ENCODE measurements around the gene PIEZO2.

Gene PIEZO2

GRCh38 chr18:11162462-11162861 is 13.1 kb upstream of the PIEZO2 start:
- H3K27me3 ChIP-seq (ENCODE audit: insufficient read depth, insufficient read length), result no peaks in the 10 kb centered on the region
- no peak for TF ChIP-seq SUZ12 (IDR thresholded peaks at IDR 0.05; ENCODE audit: extremely low read depth, insufficient read depth, insufficient read length)
- no peak for TF ChIP-seq YY1 (IDR thresholded peaks at IDR 0.05; ENCODE audit: insufficient read depth, insufficient read length)
- no peak for TF ChIP-seq ZNF274 (IDR thresholded peaks at IDR 0.05; ENCODE audit: low read depth, low read length)
- H3K9me3 ChIP-seq (ENCODE audit: insufficient read depth, low read length), result no peaks in the 10 kb centered on the region
- DNase-seq (ENCODE audit: low read depth, low spot score), result no peak
- no peaks in the 10 kb centered on the region for H3K36me3 ChIP-seq (ENCODE audit: insufficient read depth, insufficient read length, low read length)
- no peaks in the 10 kb centered on the region for H3K4me1 ChIP-seq (ENCODE audit: insufficient read depth, insufficient read length)
- H3K4me3 ChIP-seq (ENCODE audit: insufficient read length, low read depth), result no peak overlapping the region
- H3K9ac ChIP-seq (ENCODE audit: insufficient read length, low read depth), result no peak overlapping the region

GRCh38 chr18:11160313-11160712 is 10.9 kb upstream of the PIEZO2 start:
- Histone ChIP-seq H3K4me3 (ENCODE audit: insufficient read length, low read depth) (no peak overlapping the region), H3K27me3 (ENCODE audit: insufficient read depth, insufficient read length) (no peaks in the 10 kb centered on the region), H3K36me3 (ENCODE audit: insufficient read depth, insufficient read length, low read length) (no peaks in the 10 kb centered on the region), H3K9me3 (ENCODE audit: insufficient read depth, low read length) (no peaks in the 10 kb centered on the region), H3K4me1 (ENCODE audit: insufficient read depth, insufficient read length) (no peaks in the 10 kb centered on the region), H3K9ac (ENCODE audit: insufficient read length, low read depth) (no peak overlapping the region)
- TF ChIP-seq ZNF274 (IDR thresholded peaks at IDR 0.05; ENCODE audit: low read depth, low read length) (no peak), SUZ12 (IDR thresholded peaks at IDR 0.05; ENCODE audit: extremely low read depth, insufficient read depth, insufficient read length) (no peak), YY1 (IDR thresholded peaks at IDR 0.05; ENCODE audit: insufficient read depth, insufficient read length) (no peak)
- no peak for DNase-seq (ENCODE audit: low read depth, low spot score)

GRCh38 chr18:11159844-11160243 is 10.5 kb upstream of the PIEZO2 start:
- H3K4me1 ChIP-seq (ENCODE audit: insufficient read depth, insufficient read length), result no peaks in the 10 kb centered on the region
- TF ChIP-seq SUZ12 (IDR thresholded peaks at IDR 0.05; ENCODE audit: extremely low read depth, insufficient read depth, insufficient read length) (no peak), ZNF274 (IDR thresholded peaks at IDR 0.05; ENCODE audit: low read depth, low read length) (no peak), YY1 (IDR thresholded peaks at IDR 0.05; ENCODE audit: insufficient read depth, insufficient read length) (no peak)
- H3K27me3 ChIP-seq (ENCODE audit: insufficient read depth, insufficient read length), result no peaks in the 10 kb centered on the region
- no peaks in the 10 kb centered on the region for H3K36me3 ChIP-seq (ENCODE audit: insufficient read depth, insufficient read length, low read length)
- no peak for DNase-seq (ENCODE audit: low read depth, low spot score)
- no peaks in the 10 kb centered on the region for H3K9me3 ChIP-seq (ENCODE audit: insufficient read depth, low read length)
- no peak overlapping the region for H3K4me3 ChIP-seq (ENCODE audit: insufficient read length, low read depth)
- H3K9ac ChIP-seq (ENCODE audit: insufficient read length, low read depth), result no peak overlapping the region

- H3K36me3 ChIP-seq (ENCODE audit: insufficient read depth, insufficient read length, low read length), result no peaks in the 10 kb centered on the region
- H3K27me3 ChIP-seq (ENCODE audit: insufficient read depth, insufficient read length), result no peaks in the 10 kb centered on the region
- no peak for DNase-seq (ENCODE audit: low read depth, low spot score)
- H3K9ac ChIP-seq (ENCODE audit: insufficient read length, low read depth), result no peak overlapping the region
- H3K9me3 ChIP-seq (ENCODE audit: insufficient read depth, low read length), result no peaks in the 10 kb centered on the region
- no peak overlapping the region for H3K4me3 ChIP-seq (ENCODE audit: insufficient read length, low read depth)
- no peaks in the 10 kb centered on the region for H3K4me1 ChIP-seq (ENCODE audit: insufficient read depth, insufficient read length)
- no peak for TF ChIP-seq ZNF274 (IDR thresholded peaks at IDR 0.05; ENCODE audit: low read depth, low read length)
- TF ChIP-seq YY1 (IDR thresholded peaks at IDR 0.05; ENCODE audit: insufficient read depth, insufficient read length), result no peak
- TF ChIP-seq SUZ12 (IDR thresholded peaks at IDR 0.05; ENCODE audit: extremely low read depth, insufficient read depth, insufficient read length), result no peak
Observed at GRCh38 chr18:11156978-11157377, 7.6 kb upstream of the PIEZO2 start.

GRCh38 chr18:11155034-11155759 is 5.8 kb upstream of the PIEZO2 start:
- Histone ChIP-seq H3K4me3 (ENCODE audit: insufficient read length, low read depth) (no peak overlapping the region), H3K27me3 (ENCODE audit: insufficient read depth, insufficient read length) (peaks cover 11% of the 10 kb centered on the region), H3K9me3 (ENCODE audit: insufficient read depth, low read length) (no peaks in the 10 kb centered on the region), H3K36me3 (ENCODE audit: insufficient read depth, insufficient read length, low read length) (no peaks in the 10 kb centered on the region), H3K9ac (ENCODE audit: insufficient read length, low read depth) (no peak overlapping the region), H3K4me1 (ENCODE audit: insufficient read depth, insufficient read length) (no peaks in the 10 kb centered on the region)
- no peak for DNase-seq (ENCODE audit: low read depth, low spot score)
- TF ChIP-seq ZNF274 (IDR thresholded peaks at IDR 0.05; ENCODE audit: low read depth, low read length) (no peak), SUZ12 (IDR thresholded peaks at IDR 0.05; ENCODE audit: extremely low read depth, insufficient read depth, insufficient read length) (no peak), YY1 (IDR thresholded peaks at IDR 0.05; ENCODE audit: insufficient read depth, insufficient read length) (no peak)

GRCh38 chr18:11154368-11154989 is 5.1 kb upstream of the PIEZO2 start:
- TF ChIP-seq SUZ12 (IDR thresholded peaks at IDR 0.05; ENCODE audit: extremely low read depth, insufficient read depth, insufficient read length), result no peak
- no peaks in the 10 kb centered on the region for H3K9me3 ChIP-seq (ENCODE audit: insufficient read depth, low read length)
- H3K36me3 ChIP-seq (ENCODE audit: insufficient read depth, insufficient read length, low read length), result no peaks in the 10 kb centered on the region
- no peak for DNase-seq (ENCODE audit: low read depth, low spot score)
- no peak overlapping the region for H3K9ac ChIP-seq (ENCODE audit: insufficient read length, low read depth)
- H3K4me3 ChIP-seq (ENCODE audit: insufficient read length, low read depth), result no peak overlapping the region
- H3K27me3 ChIP-seq (ENCODE audit: insufficient read depth, insufficient read length), result peaks cover 17% of the 10 kb centered on the region
- H3K4me1 ChIP-seq (ENCODE audit: insufficient read depth, insufficient read length), result no peaks in the 10 kb centered on the region

GRCh38 chr18:11153097-11153496 is 3.7 kb upstream of the PIEZO2 start:
- no peak for DNase-seq (ENCODE audit: low read depth, low spot score)
- Histone ChIP-seq H3K9me3 (ENCODE audit: insufficient read depth, low read length) (no peaks in the 10 kb centered on the region), H3K4me3 (ENCODE audit: insufficient read length, low read depth) (no peak overlapping the region), H3K36me3 (ENCODE audit: insufficient read depth, insufficient read length, low read length) (no peaks in the 10 kb centered on the region), H3K27me3 (ENCODE audit: insufficient read depth, insufficient read length) (peaks cover 28% of the 10 kb centered on the region), H3K4me1 (ENCODE audit: insufficient read depth, insufficient read length) (no peaks in the 10 kb centered on the region), H3K9ac (ENCODE audit: insufficient read length, low read depth) (no peak overlapping the region)
- no peak for TF ChIP-seq YY1 (IDR thresholded peaks at IDR 0.05; ENCODE audit: insufficient read depth, insufficient read length)
- TF ChIP-seq ZNF274 (IDR thresholded peaks at IDR 0.05; ENCODE audit: low read depth, low read length), result no peak
- no peak for TF ChIP-seq SUZ12 (IDR thresholded peaks at IDR 0.05; ENCODE audit: extremely low read depth, insufficient read depth, insufficient read length)

All from NT2/D1 (cell line).